Subcutaneous adipose tissue (tissue), 4 donors: Measurements from ENCODE around the gene FGFBP2. TPM values are rescaled to one million over a fixed set of nuclear protein-coding genes. Genes with fewer than 3 reads are reported as not detected.

ENCODE experiments used
- total RNA-seq, 4 donors: library from RNA; depleted of rRNA; stranded (reverse); fragments of >200 nt; gene quantifications; one replicate each; pipeline ENCODE4 v1.1.0, GENCODE V29; 2016
- TF ChIP-seq, protein P1 (sequence below): fragments of 450-650 bp; IDR thresholded peaks from one replicate; pipeline ENCODE4 v1.5.1; 2016; ENCODE audit warnings: low read depth, mild to moderate bottlenecking, control low read depth, antibody characterized with exemption, moderate library complexity

Gene FGFBP2
- total RNA-seq, 4 donors from 2014 or later: 23.8 to 148 (median 72.5) TPM

DNA sequence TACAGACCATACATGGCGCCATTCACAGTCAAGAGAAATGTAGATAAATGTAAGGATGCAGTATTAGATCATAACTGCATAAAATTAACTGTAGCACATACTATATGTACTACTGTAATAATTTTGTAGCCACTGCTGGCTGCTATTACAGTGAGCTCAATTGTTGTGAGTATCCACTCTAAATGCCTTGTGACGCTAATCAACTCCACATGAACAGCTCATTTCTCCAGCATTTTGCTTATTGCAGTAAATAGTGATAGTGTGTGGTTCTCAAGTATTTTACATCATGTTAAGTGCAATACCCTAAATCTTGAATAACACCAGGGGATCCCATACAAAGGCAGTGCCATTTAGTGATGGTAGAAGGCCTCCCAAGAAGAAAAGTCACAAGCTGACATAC, 45.7 kb downstream of the FGFBP2 start:
- TF ChIP-seq, protein P1, sequence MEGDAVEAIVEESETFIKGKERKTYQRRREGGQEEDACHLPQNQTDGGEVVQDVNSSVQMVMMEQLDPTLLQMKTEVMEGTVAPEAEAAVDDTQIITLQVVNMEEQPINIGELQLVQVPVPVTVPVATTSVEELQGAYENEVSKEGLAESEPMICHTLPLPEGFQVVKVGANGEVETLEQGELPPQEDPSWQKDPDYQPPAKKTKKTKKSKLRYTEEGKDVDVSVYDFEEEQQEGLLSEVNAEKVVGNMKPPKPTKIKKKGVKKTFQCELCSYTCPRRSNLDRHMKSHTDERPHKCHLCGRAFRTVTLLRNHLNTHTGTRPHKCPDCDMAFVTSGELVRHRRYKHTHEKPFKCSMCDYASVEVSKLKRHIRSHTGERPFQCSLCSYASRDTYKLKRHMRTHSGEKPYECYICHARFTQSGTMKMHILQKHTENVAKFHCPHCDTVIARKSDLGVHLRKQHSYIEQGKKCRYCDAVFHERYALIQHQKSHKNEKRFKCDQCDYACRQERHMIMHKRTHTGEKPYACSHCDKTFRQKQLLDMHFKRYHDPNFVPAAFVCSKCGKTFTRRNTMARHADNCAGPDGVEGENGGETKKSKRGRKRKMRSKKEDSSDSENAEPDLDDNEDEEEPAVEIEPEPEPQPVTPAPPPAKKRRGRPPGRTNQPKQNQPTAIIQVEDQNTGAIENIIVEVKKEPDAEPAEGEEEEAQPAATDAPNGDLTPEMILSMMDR: no peak

DNA sequence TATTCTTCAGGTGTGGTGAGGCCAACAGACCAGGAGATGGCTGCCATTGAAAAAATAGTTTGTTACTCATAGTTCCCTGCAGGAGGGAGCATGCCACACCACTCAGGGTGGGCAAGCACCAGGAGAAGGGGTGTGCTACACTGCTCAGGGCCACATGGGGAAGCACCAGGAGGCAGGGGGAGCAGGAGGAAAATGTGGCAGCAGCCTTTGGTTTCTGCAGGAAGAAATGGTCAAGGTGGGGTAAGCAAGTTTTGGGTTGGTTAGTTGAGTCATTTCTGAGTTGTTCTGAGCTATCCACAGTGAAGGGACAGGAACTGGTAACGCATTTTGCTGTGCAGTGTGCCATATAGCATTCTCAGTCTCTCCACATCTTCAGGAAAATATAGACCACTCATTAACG, 48.2 kb downstream of the FGFBP2 start:
- TF ChIP-seq, protein P1: no peak

DNA sequence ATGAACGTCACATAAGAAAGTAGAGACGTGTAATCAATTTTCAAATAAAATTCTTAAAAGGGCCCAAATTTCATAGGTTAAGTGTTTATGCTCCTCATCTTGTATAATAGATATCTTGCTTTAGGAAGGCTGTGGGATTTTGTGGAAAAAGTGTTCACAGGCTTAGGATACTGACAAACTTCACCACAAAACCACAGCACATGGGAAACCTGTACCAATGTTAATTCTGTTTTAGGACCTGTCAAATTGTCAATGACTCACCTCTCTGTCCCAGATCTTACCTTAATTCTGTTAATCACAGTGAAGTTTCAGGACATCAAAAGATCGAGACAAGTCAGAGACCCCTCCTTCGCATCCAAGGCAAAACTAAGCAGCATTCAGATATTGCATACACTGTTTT, 48.7 kb downstream of the FGFBP2 start:
- TF ChIP-seq, protein P1: no peak

- TF ChIP-seq, protein P1: no peak
Observed at GRCh38 chr4:15913631-15913970, 49.4 kb downstream of the FGFBP2 start.

GRCh38 chr4:15912961-15913630, 49.9 kb downstream of the FGFBP2 start:
- TF ChIP-seq, protein P1: no peak

GRCh38 chr4:15912236-15912635, 50.7 kb downstream of the FGFBP2 start:
- TF ChIP-seq, protein P1: no peak

Other genes starting within 250 kb of the FGFBP2 start
- 10 to 100 TPM; 10.2 to 42.1 (median 15.4) TPM for gene CD38, start 184.8 kb downstream of the FGFBP2 start, total RNA-seq
- gene FGFBP1, start 24.4 kb downstream of the FGFBP2 start, total RNA-seq: not detected
- under 1 TPM in 1 of 4 donors, not detected in 3; 0.16 TPM for gene PROM1, start 120.8 kb upstream of the FGFBP2 start, total RNA-seq